GM12891 (cell line): ENCODE data around the gene SLCO1B1.

Source experiments
- POLR2A ChIP-seq: IDR thresholded peaks from 2 replicates; pipeline ENCODE4 v1.6.1; 2011; ENCODE audit warnings: low read depth, low read length, control low read depth
- POLR2AphosphoS5 ChIP-seq: IDR thresholded peaks from 2 replicates; pipeline ENCODE4 v1.6.1; 2011; ENCODE audit warnings: low read depth, low read length, control low read depth

GRCh38 chr12:21155522-21156351 lies 24.7 kb downstream of the SLCO1B1 start:
- TF ChIP-seq POLR2AphosphoS5 (no peak), POLR2A (no peak)
